K562 (cell line): ENCODE data around the gene PLTP. TPM values are rescaled to one million over a fixed set of nuclear protein-coding genes. Genes with fewer than 3 reads are reported as not detected.

Experiments used
- MNT ChIP-seq, 2 experiments: fragments of 450-650 bp; conservative IDR thresholded peaks; 2 replicates each; pipeline ENCODE4 v1.6.1; 2017; ENCODE audit warnings: mild to moderate bottlenecking in 2 of 2, moderate library complexity in 2 of 2
- RAD51 ChIP-seq: fragments of 450-650 bp; IDR thresholded peaks from 2 replicates; pipeline ENCODE4 v1.7.1; 2016; ENCODE audit warnings: low read depth, mild to moderate bottlenecking, borderline replicate concordance
- SIN3B ChIP-seq: fragments of 450-650 bp; IDR thresholded peaks from 2 replicates; pipeline ENCODE4 v1.6.1; 2017; ENCODE audit warnings: low read depth, mild to moderate bottlenecking, moderate library complexity
- ZFP91 ChIP-seq: sonication (generic); formaldehyde crosslinking; IDR thresholded peaks from 2 replicates; pipeline ENCODE4 v1.8.0; 2022; ENCODE audit warnings: mild to moderate bottlenecking, missing genetic modification reagents
- ZKSCAN8 ChIP-seq: fragments of 200-800 bp; sonication (Bioruptor generic); IDR thresholded peaks from 2 replicates; pipeline ENCODE4 v1.6.1; 2016; ENCODE audit warnings: missing genetic modification characterization, missing compliant biosample characterization
- ZNF76 ChIP-seq: fragments of 250-450 bp; sonication (Bioruptor Pico); IDR thresholded peaks from 2 replicates; pipeline ENCODE4 v1.4.0; 2020; ENCODE audit warnings: mild to moderate bottlenecking, moderate library complexity, borderline replicate concordance
- polyA plus RNA-seq, 8 experiments: library from polyadenylated mRNA; depleted of rRNA in 4 of 8; stranded (reverse) in 5 of 8; unstranded in 3 of 8; fragments of >200 nt; fragmentation: Nextera tagmentation in 2 of 8; fragmentation: Illumina TruSeq in 1 of 8; extraction: Ambion mirVana in 2 of 8; extraction: Trizol in 1 of 8; gene quantifications; 2 replicates each; pipeline versions ENCODE4 v1.2.1 to v1.2.3, GENCODE V29; 2011 to 2014; ENCODE audit warnings: inconsistent platforms in 1 of 8, missing spikeins in 1 of 8
- total RNA-seq, 7 experiments: library from RNA; depleted of rRNA in 6 of 7; stranded (reverse); fragments of >200 nt in 6 of 7; fragmentation: Illumina TruSeq in 2 of 7; extraction: Trizol in 2 of 7; gene quantifications; 2 replicates each; pipeline versions ENCODE4 v1.2.1 to v1.2.3, GENCODE V29; 2011 to 2021; ENCODE audit warnings: low replicate concordance in 1 of 7
- TF ChIP-seq, protein P1 (sequence below), 2 experiments: fragments of 200-800 bp in 1 of 2; sonication (Bioruptor generic) in 1 of 2; sonication (generic) in 1 of 2; formaldehyde crosslinking in 1 of 2; IDR thresholded peaks in 1 of 2; conservative IDR thresholded peaks in 1 of 2; 2 replicates each; pipeline versions ENCODE4 v1.5.0 to v1.6.1; 2016 to 2020; ENCODE audit warnings: missing compliant biosample characterization in 1 of 2, missing genetic modification characterization in 1 of 2, missing genetic modification reagents in 1 of 2
- TF ChIP-seq, protein P2 (sequence below): fragments of 250-450 bp; sonication (Bioruptor Pico); IDR thresholded peaks from 2 replicates; pipeline ENCODE4 v1.8.0; 2022; ENCODE audit warnings: moderate library complexity, mild to moderate bottlenecking, inconsistent platforms

Gene PLTP
- total and polyA plus RNA-seq, 9 of the 15 experiments (the other 6 are each of a cell fraction or from before 2014, with no cell fraction given) = 2.8 to 29.3 (median 17.6) TPM

DNA sequence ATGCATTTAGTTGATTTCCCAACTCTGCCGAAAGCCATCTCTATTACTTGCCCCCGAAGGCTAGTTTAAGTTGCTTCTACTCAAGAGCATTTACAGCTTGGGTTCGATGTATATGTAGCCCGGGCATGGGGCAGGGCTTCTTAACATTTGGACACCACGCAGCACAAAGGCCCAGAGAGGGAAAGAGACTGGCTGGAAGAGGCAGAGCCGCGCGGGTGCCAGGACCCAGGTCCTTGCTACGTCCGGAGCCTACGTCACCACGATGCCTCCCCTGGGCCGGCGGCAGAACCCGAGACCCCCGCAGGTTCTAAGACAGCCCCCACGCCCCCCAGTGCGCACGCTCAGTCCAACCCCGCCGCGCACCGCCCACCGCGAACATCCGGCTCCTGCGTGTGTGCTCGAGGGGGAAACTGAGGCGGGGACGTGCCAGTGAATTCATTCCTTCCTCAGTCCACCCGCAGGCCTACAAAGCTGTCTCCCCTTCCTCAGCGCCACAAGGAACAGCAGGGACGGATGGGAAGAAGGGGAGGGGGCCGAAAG lies 22.2 kb upstream of the PLTP start (continued):
- TF ChIP-seq ZNF76 = no peak
- TF ChIP-seq, protein P1, sequence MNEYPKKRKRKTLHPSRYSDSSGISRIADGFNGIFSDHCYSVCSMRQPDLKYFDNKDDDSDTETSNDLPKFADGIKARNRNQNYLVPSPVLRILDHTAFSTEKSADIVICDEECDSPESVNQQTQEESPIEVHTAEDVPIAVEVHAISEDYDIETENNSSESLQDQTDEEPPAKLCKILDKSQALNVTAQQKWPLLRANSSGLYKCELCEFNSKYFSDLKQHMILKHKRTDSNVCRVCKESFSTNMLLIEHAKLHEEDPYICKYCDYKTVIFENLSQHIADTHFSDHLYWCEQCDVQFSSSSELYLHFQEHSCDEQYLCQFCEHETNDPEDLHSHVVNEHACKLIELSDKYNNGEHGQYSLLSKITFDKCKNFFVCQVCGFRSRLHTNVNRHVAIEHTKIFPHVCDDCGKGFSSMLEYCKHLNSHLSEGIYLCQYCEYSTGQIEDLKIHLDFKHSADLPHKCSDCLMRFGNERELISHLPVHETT (CRISPR knock-in tag; conservative IDR thresholded peaks at IDR 0.05 in 1 of 2, IDR thresholded peaks at IDR 0.05 in 1 of 2) = no peak
- TF ChIP-seq RAD51 = no peak
- TF ChIP-seq SIN3B = no peak
- no peak for TF ChIP-seq ZKSCAN8
- 0 out of 2 replicates have a peak, but pooled peaks have one; percentile 51 for TF ChIP-seq ZFP91 (CRISPR knock-in tag)
- TF ChIP-seq, protein P2, sequence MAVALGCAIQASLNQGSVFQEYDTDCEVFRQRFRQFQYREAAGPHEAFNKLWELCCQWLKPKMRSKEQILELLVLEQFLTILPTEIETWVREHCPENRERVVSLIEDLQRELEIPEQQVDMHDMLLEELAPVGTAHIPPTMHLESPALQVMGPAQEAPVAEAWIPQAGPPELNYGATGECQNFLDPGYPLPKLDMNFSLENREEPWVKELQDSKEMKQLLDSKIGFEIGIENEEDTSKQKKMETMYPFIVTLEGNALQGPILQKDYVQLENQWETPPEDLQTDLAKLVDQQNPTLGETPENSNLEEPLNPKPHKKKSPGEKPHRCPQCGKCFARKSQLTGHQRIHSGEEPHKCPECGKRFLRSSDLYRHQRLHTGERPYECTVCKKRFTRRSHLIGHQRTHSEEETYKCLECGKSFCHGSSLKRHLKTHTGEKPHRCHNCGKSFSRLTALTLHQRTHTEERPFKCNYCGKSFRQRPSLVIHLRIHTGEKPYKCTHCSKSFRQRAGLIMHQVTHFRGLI (CRISPR knock-in tag) = no peak
- TF ChIP-seq MNT (conservative IDR thresholded peaks at IDR 0.05) = peak in 1 of 2 experiments; percentile 13; a peak in 1 of 4 replicates
